Omental fat pad (tissue), 4 donors: ENCODE data around the gene FOXO6. TPM values are rescaled to one million over a fixed set of nuclear protein-coding genes. Genes with fewer than 3 reads are reported as not detected.
"Not testable (repeated sequence)": the region's sequence is repeated elsewhere in the genome, so short reads cannot be mapped to it uniquely, and the experiment has no call there.

Experiments
- ATAC-seq: fragments of 150-250 bp; one replicate; pipeline ENCODE4 v1.9.1; 2016; ENCODE audit warnings: mild to moderate bottlenecking, moderate library complexity; ENCODE audit not compliant: low FRiP score
- DNase-seq: peaks from one replicate; pipeline ENCODE4 v3.0.0-alpha.2; 2019; ENCODE audit warnings: low spot score
- CTCF ChIP-seq, 3 donors: fragments of 450-650 bp; IDR thresholded peaks; one replicate each; pipeline ENCODE4 v1.5.1; 2016 to 2017; ENCODE audit warnings: antibody characterized with exemption in 3 of 3, mild to moderate bottlenecking in 3 of 3, moderate library complexity in 2 of 3
- total RNA-seq, 4 donors: library from RNA; depleted of rRNA; stranded (reverse); fragments of >200 nt; gene quantifications; one replicate each; pipeline ENCODE4 v1.1.0, GENCODE V29; 2016

FOXO6 gene
- total RNA-seq, 4 donors from 2014 or later, result 0.12 to 0.93 (median 0.31) TPM; not detected in 1

GRCh38 chr1:41329662-41330587 is 31.3 kb upstream of the FOXO6 start:
- ATAC-seq (no peak), DNase-seq (no peak)
- TF ChIP-seq CTCF (IDR thresholded peaks at IDR 0.05), result no peak

GRCh38 chr1:41330588-41331545 is 30.4 kb upstream of the FOXO6 start:
- no peak for DNase-seq
- ATAC-seq, result no peak
- TF ChIP-seq CTCF (IDR thresholded peaks at IDR 0.05), result no peak

- ATAC-seq (no peak), DNase-seq (no peak)
- no peak for TF ChIP-seq CTCF (IDR thresholded peaks at IDR 0.05)
Measured at GRCh38 chr1:41331546-41331917, 29.7 kb upstream of the FOXO6 start.

- not testable (repeated sequence) for DNase-seq, ATAC-seq
Measured at GRCh38 chr1:41332161-41332560, 29.1 kb upstream of the FOXO6 start.

GRCh38 chr1:41333146-41333784 is 28.0 kb upstream of the FOXO6 start:
- DNase-seq (no peak), ATAC-seq (no peak)

GRCh38 chr1:41338820-41339219 is 22.4 kb upstream of the FOXO6 start:
- no peak for ATAC-seq
- DNase-seq, result no peak
- no peak for TF ChIP-seq CTCF (IDR thresholded peaks at IDR 0.05)

More at GRCh38 chr1:41333146-41333784, 28.0 kb upstream of the FOXO6 start:
- TF ChIP-seq CTCF (IDR thresholded peaks at IDR 0.05), result no peak
